HG03378 (cell line): ENCODE data around the gene PDE6D.
"Not testable (repeated sequence)": the region's sequence is repeated elsewhere in the genome, so short reads cannot be mapped to it uniquely, and the experiment has no call there.

Source experiments
- ATAC-seq: cut with Tn5 transposase; IDR thresholded peaks from one replicate; pipeline ENCODE4 v1.9.1; 2021; ENCODE audit warnings: mild to moderate bottlenecking, moderate library complexity; ENCODE audit not compliant: unreplicated experiment

The PDE6D gene

DNA sequence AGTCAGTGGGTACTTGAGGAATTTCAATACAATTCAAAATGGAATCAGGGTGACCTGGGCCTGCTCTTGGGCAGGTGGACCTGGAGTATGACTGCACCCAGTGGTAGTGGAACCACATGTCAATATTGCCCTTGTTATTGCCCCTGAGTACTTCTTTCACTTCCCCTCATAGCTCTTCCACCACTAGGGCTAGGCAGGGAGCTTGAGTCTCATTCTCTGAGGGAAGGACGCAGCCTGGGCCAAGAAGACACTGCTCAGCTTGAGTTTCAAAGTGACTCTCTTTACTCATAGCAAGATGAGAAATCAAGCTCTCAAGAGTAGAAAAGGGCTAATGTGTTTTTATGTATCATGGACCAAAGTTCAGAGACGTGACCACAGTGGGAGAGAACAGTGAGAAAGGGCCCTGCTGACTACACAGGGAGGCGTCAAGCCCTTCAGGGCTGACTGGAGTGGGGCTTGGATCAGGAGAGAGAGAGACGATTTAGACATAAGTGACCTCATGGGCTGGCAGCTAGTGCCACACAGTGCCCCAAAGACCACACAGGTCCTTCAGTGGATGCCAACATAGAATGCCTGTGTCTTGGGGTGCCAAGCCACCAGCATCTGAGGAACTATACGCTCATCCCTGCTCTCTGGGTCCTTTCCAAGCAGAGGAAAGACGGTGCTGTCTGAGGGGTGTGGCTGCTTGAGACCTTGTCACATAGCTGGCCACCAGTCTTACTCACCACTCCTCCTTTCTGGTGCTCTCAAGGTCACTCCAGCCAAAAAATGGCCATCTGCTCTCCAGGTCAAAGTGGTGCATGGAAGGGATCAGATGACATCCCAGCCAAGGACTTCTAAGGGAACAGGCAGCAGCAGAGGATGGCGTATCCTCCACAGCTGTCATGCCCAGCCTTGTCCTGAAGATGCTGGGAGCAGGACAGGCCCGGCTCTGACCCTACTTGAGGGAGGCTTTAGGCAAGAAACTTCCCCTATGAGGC lies 59.8 kb downstream of the PDE6D start:
- peak; percentile 75 for ATAC-seq

DNA sequence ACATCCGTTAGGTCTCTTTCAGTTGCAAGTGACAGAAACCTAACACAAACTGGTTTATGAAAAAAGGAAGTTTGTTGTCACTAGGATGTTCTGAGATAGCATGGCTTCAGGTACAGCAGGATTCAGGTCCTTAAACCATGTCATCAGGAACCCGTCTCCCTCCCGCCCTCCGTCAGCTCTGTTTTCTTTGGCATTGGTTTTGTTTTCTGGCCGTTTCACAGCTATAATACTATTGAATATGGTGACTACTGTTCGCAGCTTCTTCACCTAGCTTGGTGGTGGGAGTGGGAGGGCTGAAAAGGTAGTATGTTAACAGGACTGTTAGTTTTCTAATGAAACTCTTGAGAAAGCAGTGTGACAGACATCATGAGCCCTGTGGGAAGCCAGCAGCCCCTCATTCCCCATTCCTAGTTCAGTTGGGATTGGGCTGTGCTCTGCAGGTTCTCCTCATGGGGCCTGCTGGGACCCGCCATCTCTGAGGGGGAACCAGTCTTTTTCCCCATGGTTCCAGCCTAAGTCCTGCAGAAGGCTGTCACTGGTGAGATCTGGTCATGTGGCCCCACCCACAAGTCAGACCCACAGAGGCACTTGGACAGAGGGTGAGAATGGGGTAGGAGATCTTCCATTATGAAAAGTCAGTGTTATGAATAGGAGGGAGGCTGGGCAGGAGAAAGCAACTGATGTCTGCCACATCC lies 60.6 kb downstream of the PDE6D start:
- ATAC-seq = no peak

DNA sequence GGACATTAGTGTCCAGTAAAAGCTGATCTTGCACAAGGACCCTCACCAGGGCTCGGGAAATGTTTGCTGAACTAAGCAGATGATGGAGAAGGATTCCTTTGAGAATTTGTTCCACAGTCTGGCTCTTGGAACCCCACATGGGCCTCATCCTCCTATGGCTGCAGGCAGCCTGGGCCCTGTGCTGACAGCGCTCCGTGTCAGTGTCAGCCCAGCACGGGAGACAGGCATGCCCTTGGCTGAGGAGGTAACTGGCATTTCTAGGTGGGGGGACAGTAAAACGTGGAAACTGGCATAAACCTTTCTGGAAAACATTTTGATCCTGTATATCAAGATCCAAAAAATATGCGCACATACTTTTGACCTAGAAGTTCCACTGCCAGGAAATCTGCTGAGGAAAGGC lies 62.3 kb downstream of the PDE6D start:
- ATAC-seq = no peak

DNA sequence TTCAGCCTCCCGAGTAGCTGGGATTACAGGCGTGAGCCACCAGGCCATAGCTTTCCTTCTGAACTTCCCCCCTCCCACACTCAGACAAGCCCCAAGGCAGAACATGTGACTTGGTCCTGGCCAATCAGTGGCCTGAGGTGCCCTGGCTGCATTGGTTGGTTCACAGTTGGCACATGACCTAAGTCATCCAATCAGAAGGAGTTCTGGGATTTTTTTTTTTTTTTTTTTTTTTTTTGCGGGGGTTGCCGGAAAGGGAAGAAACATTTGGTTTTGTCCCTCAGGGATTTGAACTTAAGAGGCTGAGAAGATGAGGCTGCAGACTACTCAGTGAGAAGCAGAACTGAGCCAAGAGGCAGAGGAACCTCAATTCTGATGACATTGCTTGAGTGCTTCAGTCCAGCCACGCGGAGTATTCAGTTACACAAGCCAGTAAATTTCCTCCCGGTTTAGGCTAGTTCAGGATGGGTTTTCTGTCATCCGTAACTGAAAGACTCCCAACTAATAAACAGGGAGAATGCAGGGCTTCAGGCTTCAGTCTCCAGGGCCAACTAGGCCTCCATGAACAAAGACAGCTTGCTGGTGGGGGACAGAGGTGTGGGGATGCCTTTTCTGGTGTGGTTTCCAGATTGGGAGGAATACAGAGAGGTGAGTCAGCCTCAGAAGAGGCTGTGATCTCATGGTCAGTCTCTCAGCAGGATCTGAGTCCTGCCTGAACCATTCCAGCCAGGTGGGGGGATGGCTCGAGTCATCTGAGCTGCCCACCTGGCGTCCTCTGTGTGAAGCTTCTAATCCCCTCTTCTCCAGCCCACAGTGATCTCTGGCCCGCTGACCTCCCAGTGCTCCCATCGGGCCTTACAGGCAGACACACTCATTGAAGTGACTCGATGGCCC lies 63.6 kb downstream of the PDE6D start:
- ATAC-seq = peak; percentile 29

DNA sequence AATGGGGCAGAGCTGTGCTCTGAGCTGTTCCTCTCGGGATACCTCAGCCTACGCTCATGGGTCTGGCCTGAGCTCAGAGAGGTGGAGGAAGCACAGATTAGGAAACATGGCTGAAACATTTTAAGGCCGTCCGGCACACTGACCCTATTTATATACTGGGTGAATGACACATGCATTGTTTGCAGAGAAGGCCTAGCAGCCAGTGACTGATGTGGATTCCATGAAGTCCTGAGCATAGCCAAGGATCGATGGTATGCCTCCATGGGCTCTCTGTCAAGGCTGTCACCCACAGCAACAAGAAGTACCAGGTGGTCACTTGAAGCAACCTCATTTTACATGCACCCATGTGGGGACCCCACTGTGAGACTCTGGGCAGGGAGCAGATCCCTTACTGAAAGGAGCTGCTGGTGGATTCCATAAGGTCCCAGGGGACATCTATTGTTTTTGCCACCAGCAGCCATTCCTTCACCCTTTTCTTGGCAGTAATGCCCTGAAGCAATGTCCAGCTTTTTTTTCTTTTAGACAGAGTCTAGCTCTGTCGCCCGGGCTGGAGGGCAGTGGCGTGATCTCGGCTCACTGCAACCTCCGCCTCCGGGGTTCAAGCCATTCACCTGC lies 64.3 kb downstream of the PDE6D start:
- no peak for ATAC-seq

DNA sequence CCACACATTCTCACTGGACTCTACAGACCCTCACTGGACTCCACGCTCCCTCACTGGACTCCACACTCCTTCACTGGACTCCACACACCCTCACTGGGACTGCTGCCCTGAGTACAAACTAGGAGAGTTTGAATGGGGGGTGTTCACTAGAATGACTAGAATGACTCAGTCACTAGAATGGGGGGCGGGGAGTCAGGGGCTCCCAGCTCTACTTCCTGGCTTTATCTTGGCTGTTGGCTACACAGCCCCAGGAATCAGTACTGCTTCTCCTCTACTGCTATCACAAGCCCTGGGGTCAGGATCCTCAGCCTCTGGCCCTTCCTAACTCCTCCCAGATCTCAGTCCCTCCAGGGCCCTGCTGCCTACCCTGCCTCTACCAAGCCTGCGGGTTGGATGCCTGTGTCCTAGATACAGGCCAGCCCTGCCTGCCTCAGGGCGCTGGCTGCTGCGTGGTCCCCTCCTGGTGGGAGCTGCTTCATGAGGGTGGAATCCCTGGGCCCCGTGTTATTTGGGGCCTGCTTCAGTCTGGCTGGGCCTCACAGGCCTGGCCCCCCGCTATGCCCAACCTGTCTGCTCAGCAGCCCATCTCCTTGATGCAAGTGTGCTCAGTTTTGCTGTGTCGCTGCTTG lies 65.0 kb downstream of the PDE6D start:
- ATAC-seq = no peak

DNA sequence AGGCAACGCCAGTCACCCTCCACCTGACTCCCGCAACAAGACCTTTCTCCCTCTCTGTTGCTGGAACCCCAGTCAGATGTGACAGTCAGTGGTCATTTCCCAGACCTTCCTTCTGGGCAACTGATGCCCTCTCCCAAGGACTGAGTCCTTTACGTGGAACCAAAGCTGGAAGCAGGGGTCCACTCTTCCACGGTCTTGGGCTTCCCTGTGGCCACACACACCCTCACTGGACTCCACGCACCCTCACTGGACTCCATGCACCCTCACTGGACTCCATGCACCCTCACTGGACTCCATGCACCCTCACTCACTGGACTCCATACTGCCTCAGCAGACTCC lies 65.6 kb downstream of the PDE6D start:
- ATAC-seq = no peak

DNA sequence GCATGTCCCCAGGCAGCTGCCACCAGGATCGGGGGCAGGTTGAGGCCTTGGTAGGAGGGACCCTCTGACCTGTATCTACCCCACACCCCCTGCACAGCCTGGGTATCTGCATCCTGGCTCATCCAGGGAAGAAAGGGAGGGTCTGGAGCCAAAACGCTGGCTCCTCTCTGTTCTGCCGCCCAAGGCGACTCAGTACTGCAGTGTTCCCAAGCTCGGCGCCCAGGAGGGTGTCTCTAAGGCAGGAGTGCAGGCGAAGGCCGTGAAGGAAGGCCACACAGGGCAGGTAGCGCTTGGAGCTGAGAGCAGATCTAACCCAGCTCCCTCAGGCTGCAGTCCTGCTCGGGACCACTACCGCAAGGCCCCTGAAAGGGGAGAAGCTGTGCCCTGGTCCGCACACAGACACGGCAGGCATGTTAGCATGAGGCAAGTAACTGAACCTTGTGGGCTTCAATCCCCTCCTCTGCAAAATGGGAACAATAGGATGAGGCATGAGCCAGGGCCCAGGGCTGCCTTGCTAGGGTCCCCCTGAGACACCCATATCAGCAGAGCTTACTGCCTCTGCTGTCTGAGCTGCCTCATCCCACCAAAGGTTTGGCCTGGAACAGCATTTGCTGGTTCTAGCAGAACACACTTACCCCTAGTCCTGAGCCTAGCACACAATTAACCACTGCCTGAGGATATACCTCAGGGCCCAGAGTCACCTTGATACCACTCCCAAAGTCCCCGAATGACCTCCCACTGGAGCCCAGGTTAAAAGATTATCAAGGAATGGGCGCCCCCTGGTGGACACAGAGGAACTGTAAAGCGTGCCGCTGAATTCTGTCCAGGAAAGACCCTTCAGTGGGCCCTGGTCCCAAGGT lies 66.2 kb downstream of the PDE6D start:
- ATAC-seq = no peak

DNA sequence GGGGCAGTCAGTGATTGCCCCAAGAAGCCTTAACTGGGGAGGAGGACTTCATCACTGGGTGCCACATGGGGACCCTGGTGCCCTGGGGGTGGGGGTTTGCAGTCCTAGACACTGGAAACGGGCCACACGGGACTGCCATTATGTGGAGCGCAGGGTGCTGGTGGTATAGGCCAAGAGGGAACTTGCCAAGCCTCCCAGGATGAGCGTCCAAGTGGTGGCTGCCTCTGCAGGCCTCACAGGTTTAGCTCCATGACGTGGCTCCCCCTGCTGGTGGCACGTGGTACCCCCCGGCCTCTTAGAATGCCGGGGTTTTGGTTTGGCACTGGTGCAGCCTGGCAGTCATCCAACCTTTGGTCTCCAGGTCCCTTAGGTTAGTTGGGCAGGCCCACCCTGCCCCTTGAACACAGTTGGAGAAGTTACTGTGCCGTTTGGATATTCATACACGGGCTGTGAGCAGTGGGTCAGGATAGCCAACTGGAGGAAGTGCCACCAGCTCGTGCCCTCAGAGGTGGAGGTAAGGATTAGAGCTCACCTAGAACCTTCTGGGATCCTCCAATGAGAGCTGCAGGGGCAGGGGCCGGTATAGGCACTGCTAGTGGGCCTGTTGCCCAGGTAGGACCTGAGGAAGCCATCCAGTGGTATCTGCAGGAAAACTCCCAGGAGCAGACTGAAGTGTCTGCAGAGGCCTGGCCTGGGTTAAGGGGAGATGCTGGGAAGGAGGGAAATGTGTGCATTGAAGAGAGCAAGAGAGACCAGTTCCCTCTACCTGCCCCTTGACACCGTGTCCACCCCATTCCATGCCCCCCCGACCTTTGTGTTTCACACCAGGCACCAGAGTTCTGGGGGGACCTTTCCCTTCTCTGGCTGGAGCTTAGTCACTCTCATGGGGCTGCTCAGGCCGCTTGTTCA lies 67.1 kb downstream of the PDE6D start:
- ATAC-seq = peak; percentile 29

DNA sequence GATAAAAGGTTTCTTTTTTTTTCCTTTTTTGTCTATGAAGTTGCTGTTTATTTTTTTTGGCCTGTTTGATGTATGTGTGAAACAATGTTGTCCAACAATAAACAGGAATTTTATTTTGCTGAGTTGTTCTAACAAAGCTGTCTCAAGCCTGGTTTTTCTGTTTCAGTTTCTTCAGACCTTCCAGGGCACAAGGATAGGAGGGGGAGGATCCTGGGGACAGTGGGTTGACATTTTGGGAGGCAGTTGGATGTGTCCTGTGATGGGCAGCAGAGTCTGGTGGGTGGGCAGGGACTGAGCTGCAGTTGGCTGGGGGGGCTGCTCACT lies 67.7 kb downstream of the PDE6D start:
- not testable (repeated sequence) for ATAC-seq

DNA sequence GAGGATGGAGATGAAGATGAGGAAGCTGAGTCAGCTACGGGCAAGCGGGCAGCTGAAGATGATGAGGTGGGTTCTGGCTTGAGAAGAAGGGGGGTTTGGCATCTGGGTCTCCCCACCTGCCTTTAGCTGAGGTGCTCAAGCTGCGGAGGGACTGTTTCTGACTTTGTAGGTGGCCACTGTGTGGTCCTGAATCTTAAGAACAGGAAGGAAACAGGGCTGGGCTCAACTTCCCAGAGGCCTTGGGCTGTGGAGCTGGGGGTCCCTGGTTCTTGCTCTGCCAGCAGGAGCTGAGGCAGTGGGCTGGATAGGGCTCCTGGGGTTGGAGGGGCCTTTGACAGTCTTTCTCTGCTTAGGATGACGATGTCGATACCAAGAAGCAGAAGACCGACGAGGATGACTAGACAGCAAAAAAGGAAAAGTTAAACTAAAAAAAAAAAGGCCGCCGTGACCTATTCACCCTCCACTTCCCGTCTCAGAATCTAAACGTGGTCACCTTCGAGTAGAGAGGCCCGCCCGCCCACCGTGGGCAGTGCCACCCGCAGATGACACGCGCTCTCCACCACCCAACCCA lies 68.5 kb downstream of the PDE6D start:
- not testable (repeated sequence) for ATAC-seq

DNA sequence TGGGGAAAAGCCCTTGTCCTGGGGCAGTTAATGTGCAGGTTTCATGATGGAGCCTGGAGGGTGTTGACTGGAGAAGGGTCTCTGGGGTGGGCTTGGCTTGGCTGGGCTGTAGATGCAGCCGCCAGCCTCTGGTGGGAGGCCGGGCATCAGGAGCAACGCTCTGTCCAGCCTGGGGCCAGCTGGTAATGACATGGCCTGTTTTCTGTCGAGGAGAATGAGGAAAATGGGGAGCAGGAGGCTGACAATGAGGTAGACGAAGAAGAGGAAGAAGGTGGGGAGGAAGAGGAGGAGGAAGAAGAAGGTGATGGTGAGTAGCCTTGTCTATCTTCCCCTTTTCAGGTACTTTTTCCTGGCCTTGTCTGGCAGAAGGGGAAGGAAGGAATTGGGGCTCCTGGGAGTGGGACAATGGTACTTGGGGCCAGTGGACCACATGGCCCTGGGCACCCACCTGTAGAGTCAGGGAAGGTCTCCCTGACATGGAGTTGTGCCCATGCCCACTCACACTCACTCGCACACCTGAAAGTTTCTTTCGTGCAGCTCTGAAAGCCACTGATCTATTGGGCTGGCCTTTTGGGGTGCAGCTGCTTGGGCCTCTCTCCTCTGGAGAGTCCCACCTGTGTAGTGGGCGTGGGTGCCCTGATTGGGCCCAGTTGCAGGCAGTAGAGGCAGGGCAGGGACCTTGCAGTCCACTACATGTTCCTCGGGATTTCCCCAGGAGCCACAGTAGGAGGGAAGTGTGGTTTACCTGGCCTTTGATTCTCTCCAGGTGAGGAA lies 69.2 kb downstream of the PDE6D start:
- no peak for ATAC-seq

DNA sequence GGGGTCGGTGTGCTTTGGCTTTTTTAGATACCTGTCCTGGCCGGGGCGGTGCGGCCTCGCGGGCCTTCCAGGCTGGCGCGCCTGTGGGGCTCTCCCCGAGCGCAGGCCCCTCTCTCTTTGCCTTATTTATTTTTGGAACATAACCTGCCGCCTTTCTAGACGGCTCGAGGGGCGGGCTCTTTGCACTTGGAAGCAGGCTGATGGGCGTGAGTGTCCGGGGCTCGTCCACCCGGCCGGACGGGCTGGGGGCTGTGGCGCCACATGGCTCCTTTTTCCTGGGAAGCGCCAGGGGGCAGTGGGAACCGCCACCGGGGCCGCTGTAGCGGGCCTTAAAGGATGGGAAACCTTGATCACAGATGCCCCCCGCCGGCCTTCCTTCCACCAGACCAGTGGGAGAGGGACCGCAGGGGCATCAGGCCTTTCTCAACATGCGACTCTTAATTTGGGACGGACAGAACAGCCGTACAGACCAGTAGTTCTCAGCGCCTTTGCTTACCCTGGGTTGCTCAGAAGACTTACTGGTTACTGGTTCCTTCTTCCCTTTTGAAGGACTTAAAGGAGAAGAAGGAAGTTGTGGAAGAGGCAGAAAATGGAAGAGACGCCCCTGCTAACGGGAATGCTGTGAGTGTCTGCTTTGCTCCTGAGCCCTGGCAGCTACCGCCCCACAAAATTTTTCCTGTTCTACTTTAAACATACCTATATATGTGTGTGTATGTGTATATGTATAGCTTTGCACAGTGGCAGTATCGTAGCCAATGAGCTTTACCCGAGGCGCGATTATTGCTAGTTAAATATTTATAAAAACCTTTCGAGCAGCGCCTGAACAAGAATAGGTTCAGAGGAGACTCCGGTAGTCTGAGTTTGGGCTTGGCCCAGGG lies 70.0 kb downstream of the PDE6D start:
- no peak for ATAC-seq

DNA sequence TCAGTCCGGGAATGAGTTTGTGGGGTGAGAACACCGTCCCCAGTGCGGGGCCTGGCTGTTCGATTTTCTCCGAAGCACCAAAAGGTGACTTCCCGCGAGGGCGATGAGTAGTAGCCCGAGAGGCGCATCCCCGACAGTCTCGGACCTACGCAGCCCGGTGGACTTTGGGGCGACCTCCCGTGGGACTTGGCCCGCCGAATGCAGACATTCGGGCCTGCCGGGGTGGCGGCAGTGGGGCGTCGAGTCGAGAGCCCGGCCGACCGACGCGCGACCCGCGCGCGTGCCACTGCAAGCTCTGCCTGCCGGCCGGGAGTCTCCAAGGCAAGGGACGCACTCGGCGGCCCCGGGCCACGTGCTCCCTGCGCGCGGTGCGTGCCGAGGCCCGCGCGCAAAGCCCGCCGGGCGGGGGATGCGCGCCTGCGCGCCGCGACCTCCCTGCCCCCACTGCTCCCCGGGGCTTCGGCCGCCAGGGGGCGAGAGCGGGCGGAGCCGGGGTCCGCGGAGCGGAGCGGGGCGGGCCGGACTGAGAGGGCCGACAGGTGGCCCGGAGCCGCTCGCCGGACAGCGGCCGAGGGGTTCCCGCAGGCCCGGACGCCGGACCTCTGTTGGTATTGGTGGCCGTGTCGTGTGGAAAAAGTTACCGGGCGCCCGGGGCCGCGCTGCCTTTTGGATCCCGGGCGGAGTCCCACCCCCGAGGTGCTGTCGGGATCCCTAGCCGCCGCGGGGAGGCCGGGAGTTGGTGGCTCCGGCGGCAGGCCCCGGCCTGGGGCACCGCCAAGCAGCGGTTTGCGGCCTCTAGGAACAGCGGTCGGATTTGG lies 70.9 kb downstream of the PDE6D start:
- no peak for ATAC-seq

DNA sequence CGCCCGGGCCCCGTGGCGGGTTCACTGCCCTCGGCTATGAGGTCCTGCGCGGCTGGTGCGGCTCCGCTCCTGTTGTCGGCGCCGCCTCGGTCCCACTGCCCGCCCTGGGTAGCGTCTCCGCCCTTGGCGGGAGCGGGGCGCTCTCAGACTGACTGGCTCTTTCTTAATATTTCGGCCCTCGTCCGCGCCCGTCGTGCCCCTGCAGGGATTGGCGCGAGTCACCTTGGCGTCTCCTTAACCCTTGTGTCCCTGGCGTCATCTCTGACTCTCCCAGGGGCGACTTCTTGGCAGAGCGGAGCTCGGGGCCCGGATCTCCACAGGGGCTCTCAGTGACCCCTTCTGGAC lies 71.5 kb downstream of the PDE6D start:
- ATAC-seq = no peak
